Endothelial cell of umbilical vein (primary cell): ENCODE data around the gene AP1S2. TPM values are rescaled to one million over a fixed set of nuclear protein-coding genes. Genes with fewer than 3 reads are reported as not detected.

Source experiments
- BruUV-seq: library from RNA; stranded (reverse); fragments of 400-500 nt; replicated peaks from 2 replicates; lab custom pipeline; 2021; lab: Mats Ljungman, UMichigan
- CTCF ChIA-PET: fragments of 300-600, 350-600 bp; sonication (Branson Sonifier 250); formaldehyde crosslinking; loops from one replicate; lab custom pipeline; 2021; ENCODE audit warnings: antibody characterized with exemption, inconsistent platforms; lab: Charles Lee
- POLR2A ChIA-PET: fragments of 300-600, 350-600 bp; sonication (Branson Sonifier 250); formaldehyde crosslinking; loops from one replicate; lab custom pipeline; 2021; ENCODE audit warnings: antibody characterized with exemption, inconsistent platforms; lab: Charles Lee
- DNase-seq: peaks from one replicate; pipeline ENCODE4 v3.0.0-alpha.2; 2011; ENCODE audit warnings: low read depth, low spot score
- FAIRE-seq: peaks from 2 replicates; lab custom pipeline; 2011; peaks lifted over from hg19 to GRCh38; lab: Jason Lieb, UNC
- H2AFZ ChIP-seq: 2 replicates; pipeline ENCODE4 v1.6.0; 2012; ENCODE audit warnings: low read depth, low read length, control low read depth, inconsistent platforms
- H3K27ac ChIP-seq: 2 replicates; pipeline ENCODE4 v1.5.1; 2011; ENCODE audit warnings: low read depth, mild to moderate bottlenecking, control low read depth, low read length, moderate library complexity; ENCODE audit not compliant: insufficient read depth
- H3K27me3 ChIP-seq, 2 experiments: 2 replicates each; pipeline versions ENCODE4 v1.6.0 to v1.6.1; 2011; ENCODE audit warnings: low read length in 2 of 2, mixed read lengths in 1 of 2; ENCODE audit not compliant: control insufficient read depth in 2 of 2, insufficient read depth in 2 of 2
- H3K36me3 ChIP-seq, 2 experiments: 2 replicates in 1 of 2; 3 replicates in 1 of 2; pipeline ENCODE4 v1.5.1; 2011; ENCODE audit warnings: low read length in 2 of 2, mild to moderate bottlenecking in 1 of 2, moderate library complexity in 1 of 2; ENCODE audit not compliant: control insufficient read depth in 2 of 2, insufficient read depth in 2 of 2; ENCODE audit errors: extremely low read depth in 1 of 2
- H3K4me1 ChIP-seq: 3 replicates; pipeline ENCODE4 v1.5.1; 2011; ENCODE audit warnings: mild to moderate bottlenecking, low read length; ENCODE audit not compliant: control insufficient read depth, insufficient read depth; ENCODE audit errors: extremely low read depth
- H3K4me2 ChIP-seq: 2 replicates; pipeline ENCODE4 v1.6.1; 2011; ENCODE audit warnings: low read length, control low read depth, mixed read lengths; ENCODE audit not compliant: insufficient read depth
- H3K4me3 ChIP-seq, 3 experiments: fragments of 200-600 bp in 1 of 3; sonication (generic), shearing (Covaris generic) in 1 of 3; replicated peaks in 1 of 3; 2 replicates each; pipeline ENCODE4 v1.5.1; 2011 to 2016; ENCODE audit warnings: control low read depth in 3 of 3, low read length in 3 of 3, mild to moderate bottlenecking in 2 of 3, inconsistent platforms in 1 of 3, low read depth in 1 of 3, moderate library complexity in 1 of 3; ENCODE audit not compliant: insufficient read depth in 1 of 3
- H3K79me2 ChIP-seq: 2 replicates; pipeline ENCODE4 v1.6.0; 2012; ENCODE audit warnings: low read length, inconsistent platforms; ENCODE audit not compliant: control insufficient read depth, insufficient read depth
- H3K9ac ChIP-seq: replicated peaks from 2 replicates; pipeline ENCODE3; 2011; ENCODE audit warnings: low read length, control low read depth; ENCODE audit not compliant: insufficient read depth; ENCODE audit errors: extremely low read depth
- H3K9me1 ChIP-seq: replicated peaks from 3 replicates; pipeline ENCODE4 v1.6.0; 2011; ENCODE audit warnings: mild to moderate bottlenecking, low read length; ENCODE audit not compliant: control insufficient read depth, insufficient read depth; ENCODE audit errors: extremely low read depth
- H3K9me3 ChIP-seq: replicated peaks from 2 replicates; pipeline ENCODE4 v1.5.1; 2012; ENCODE audit warnings: low read length, inconsistent platforms; ENCODE audit not compliant: control insufficient read depth, insufficient read depth
- H4K20me1 ChIP-seq: replicated peaks from 2 replicates; pipeline ENCODE3; 2011; ENCODE audit warnings: mild to moderate bottlenecking, low read length; ENCODE audit not compliant: control insufficient read depth, insufficient read depth; ENCODE audit errors: extremely low read depth
- EZH2 ChIP-seq: IDR thresholded peaks from 2 replicates; pipeline ENCODE4 v1.6.1; 2012; ENCODE audit warnings: borderline replicate concordance, low read depth, mild to moderate bottlenecking, moderate library complexity, low read length, inconsistent platforms; ENCODE audit not compliant: severe bottlenecking
- FOS ChIP-seq: IDR thresholded peaks from 2 replicates; pipeline ENCODE4 v1.6.1; 2011; ENCODE audit warnings: mild to moderate bottlenecking, low read length, moderate library complexity, borderline replicate concordance; ENCODE audit not compliant: insufficient read depth
- GATA2 ChIP-seq: IDR thresholded peaks from 2 replicates; pipeline ENCODE4 v1.7.0; 2011; ENCODE audit warnings: low read depth, mild to moderate bottlenecking, moderate library complexity, mixed read lengths, low read length; ENCODE audit not compliant: insufficient read length, insufficient read depth
- JUN ChIP-seq: IDR thresholded peaks from 2 replicates; pipeline ENCODE4 v1.6.1; 2011; ENCODE audit warnings: borderline replicate concordance, low read depth; ENCODE audit not compliant: insufficient read length, insufficient read depth
- MYC ChIP-seq: IDR thresholded peaks from one replicate; pipeline ENCODE4 v1.6.1; 2011; ENCODE audit warnings: mild to moderate bottlenecking, low read depth, low read length
- POLR2A ChIP-seq: IDR thresholded peaks from 2 replicates; pipeline ENCODE4 v1.6.1; 2012; ENCODE audit warnings: low read depth, mild to moderate bottlenecking, control low read depth, low read length
- POLR2AphosphoS5 ChIP-seq: IDR thresholded peaks from 2 replicates; pipeline ENCODE4 v1.6.1; 2012; ENCODE audit warnings: low read depth, mild to moderate bottlenecking, control low read depth, low read length, moderate library complexity; ENCODE audit not compliant: insufficient read depth
- dilution Hi-C: fragments of 300-500 bp; cut with MboI; formaldehyde crosslinking; loops from one replicate; pipeline ENCODE4 v1.15.0; 2019; ENCODE audit warnings: low sequenced_read_pairs; ENCODE audit not compliant: extremely low pct_ligation_motif_present
- intact Hi-C: fragments of 100-400 bp; cut with micrococcal nuclease; formaldehyde crosslinking; loops from one replicate; pipeline ENCODE4 v1.10.0; 2022
- polyA plus RNA-seq, 4 experiments: library from polyadenylated mRNA; depleted of rRNA in 3 of 4; stranded (reverse) in 3 of 4; unstranded in 1 of 4; fragments of >200 nt; gene quantifications; 2 replicates each; pipeline versions ENCODE4 v1.2.1 to v1.2.3, GENCODE V29; 2011 to 2012; ENCODE audit warnings: missing spikeins in 1 of 4
- total RNA-seq: library from RNA; stranded (reverse); gene quantifications from 2 replicates; pipeline ENCODE4 v1.2.3, GENCODE V29; 2021
- TF ChIP-seq, protein P1 (sequence below), 2 donors: IDR thresholded peaks; 1 replicate in 1 of 2; 2 replicates in 1 of 2; pipeline ENCODE4 v1.5.1; 2011; ENCODE audit warnings: low read length in 2 of 2, mild to moderate bottlenecking in 2 of 2, moderate library complexity in 2 of 2, control low read depth in 1 of 2, inconsistent platforms in 1 of 2, low read depth in 1 of 2; ENCODE audit not compliant: insufficient read depth in 1 of 2; ENCODE audit errors: extremely low read depth in 1 of 2
- TF ChIP-seq, protein P2 (sequence below): IDR thresholded peaks from 2 replicates; pipeline ENCODE4 v1.6.1; 2011; ENCODE audit not compliant: insufficient read depth, insufficient read length

The AP1S2 gene
- total and polyA plus RNA-seq, 2 donors (not counting 3 experiments of a cell fraction or from before 2014, with no cell fraction given) = 21.0 to 37.3 TPM

DNA sequence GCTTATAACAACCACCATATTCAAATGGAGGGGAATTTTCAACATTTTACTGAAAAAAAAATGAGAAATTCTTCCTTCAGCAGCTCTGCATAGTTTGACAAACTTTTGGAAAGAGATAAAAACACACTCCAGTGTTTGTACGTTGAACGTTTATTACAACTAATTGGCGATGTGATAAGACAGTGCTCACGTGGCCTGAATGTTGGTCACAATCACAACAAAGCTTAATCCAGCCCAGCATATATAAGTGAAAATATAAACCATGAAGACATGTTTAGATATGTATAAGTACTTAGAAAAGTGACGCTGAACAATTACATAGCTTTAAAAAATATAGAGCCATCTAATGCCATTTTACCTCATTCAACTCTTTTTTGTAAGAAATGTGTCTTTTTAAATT is 28.7 kb downstream of the AP1S2 start:
- no peaks in the 10 kb centered on the region for H3K79me2 ChIP-seq
- intact Hi-C loops = no loop called here
- CTCF ChIA-PET = interaction anchor here (0.6 to 1.1 kb wide), 2 partner anchors 10 to 836 kb away, joined by 3 read pairs; no protein-coding TSS in a partner anchor
- FAIRE-seq (no peak), DNase-seq (no peak)
- H3K4me1 ChIP-seq = no peaks in the 10 kb centered on the region
- no peak overlapping the region for H3K9ac ChIP-seq
- dilution Hi-C loops = no loop called here
- H3K27ac ChIP-seq = no peak overlapping the region
- POLR2A ChIA-PET = no interaction called here
- no peaks in the 10 kb centered on the region for H3K9me1 ChIP-seq
- peaks cover 0 to 3% of the 10 kb centered on the region in 2 experiments for H3K36me3 ChIP-seq
- no peak overlapping the region for H2AFZ ChIP-seq
- no peaks in the 10 kb centered on the region for H4K20me1 ChIP-seq
- H3K4me3 ChIP-seq = no peak overlapping the region
- H3K27me3 ChIP-seq = no peaks in the 10 kb centered on the region
- no TSS peak for BruUV-seq
- TF ChIP-seq JUN = no peak
- no peak for TF ChIP-seq POLR2AphosphoS5
- TF ChIP-seq, protein P1, sequence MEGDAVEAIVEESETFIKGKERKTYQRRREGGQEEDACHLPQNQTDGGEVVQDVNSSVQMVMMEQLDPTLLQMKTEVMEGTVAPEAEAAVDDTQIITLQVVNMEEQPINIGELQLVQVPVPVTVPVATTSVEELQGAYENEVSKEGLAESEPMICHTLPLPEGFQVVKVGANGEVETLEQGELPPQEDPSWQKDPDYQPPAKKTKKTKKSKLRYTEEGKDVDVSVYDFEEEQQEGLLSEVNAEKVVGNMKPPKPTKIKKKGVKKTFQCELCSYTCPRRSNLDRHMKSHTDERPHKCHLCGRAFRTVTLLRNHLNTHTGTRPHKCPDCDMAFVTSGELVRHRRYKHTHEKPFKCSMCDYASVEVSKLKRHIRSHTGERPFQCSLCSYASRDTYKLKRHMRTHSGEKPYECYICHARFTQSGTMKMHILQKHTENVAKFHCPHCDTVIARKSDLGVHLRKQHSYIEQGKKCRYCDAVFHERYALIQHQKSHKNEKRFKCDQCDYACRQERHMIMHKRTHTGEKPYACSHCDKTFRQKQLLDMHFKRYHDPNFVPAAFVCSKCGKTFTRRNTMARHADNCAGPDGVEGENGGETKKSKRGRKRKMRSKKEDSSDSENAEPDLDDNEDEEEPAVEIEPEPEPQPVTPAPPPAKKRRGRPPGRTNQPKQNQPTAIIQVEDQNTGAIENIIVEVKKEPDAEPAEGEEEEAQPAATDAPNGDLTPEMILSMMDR (IDR thresholded peaks at IDR 0.05; ENCODE audit: extremely low read depth in 1 of 2, insufficient read depth in 1 of 2, low read depth in 1 of 2, low read length in 2 of 2) = no peak
- no peak for TF ChIP-seq GATA2
- no peak for TF ChIP-seq EZH2
- no peak for TF ChIP-seq MYC
- H3K4me2 ChIP-seq = no peak overlapping the region
- H3K9me3 ChIP-seq = no peaks in the 10 kb centered on the region

DNA sequence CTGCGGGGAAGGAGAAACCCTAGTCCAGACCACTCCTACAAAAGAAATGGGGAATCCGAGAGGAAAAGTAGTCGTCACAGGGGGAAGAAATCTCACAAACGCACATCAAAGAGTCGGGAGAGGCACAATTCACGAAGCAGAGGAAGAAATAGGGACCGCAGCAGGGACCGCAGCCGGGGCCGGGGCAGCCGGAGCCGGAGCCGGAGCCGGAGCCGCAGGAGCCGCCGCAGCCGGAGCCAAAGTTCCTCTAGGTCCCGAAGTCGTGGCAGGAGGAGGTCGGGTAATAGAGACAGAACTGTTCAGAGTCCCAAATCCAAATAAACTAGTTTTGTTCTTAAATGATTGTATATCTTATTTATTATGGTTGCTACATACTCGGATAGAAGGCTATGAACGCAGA is 31.7 kb downstream of the AP1S2 start:
- Histone ChIP-seq H3K9me1 (no peaks in the 10 kb centered on the region), H2AFZ (no peak overlapping the region), H3K9me3 (no peaks in the 10 kb centered on the region), H3K4me2 (no peak overlapping the region), H3K79me2 (no peaks in the 10 kb centered on the region), H3K4me3 (no peak overlapping the region), H3K27ac (no peak overlapping the region), H4K20me1 (no peaks in the 10 kb centered on the region), H3K4me1 (no peaks in the 10 kb centered on the region), H3K9ac (no peak overlapping the region), H3K36me3 (peaks cover 0 to 3% of the 10 kb centered on the region in 2 experiments), H3K27me3 (no peaks in the 10 kb centered on the region)
- no peak for DNase-seq
- intact Hi-C loops = no loop called here
- ChIA-PET POLR2A (no interaction called here), CTCF (no interaction called here)
- TF ChIP-seq MYC (no peak), POLR2AphosphoS5 (no peak), FOS (no peak), GATA2 (no peak), POLR2A (no peak), EZH2 (no peak), JUN (no peak)
- TF ChIP-seq, protein P2, sequence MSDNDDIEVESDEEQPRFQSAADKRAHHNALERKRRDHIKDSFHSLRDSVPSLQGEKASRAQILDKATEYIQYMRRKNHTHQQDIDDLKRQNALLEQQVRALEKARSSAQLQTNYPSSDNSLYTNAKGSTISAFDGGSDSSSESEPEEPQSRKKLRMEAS = no peak
- TF ChIP-seq, protein P1 (IDR thresholded peaks at IDR 0.05; ENCODE audit: extremely low read depth in 1 of 2, insufficient read depth in 1 of 2, low read depth in 1 of 2, low read length in 2 of 2) = no peak
- no peak for FAIRE-seq
- dilution Hi-C loops = no loop called here
- BruUV-seq = no TSS peak
